Astrocyte (in vitro differentiated cells and primary cell): ENCODE measurements around the gene DNAJC10. TPM values are rescaled to one million over a fixed set of nuclear protein-coding genes. Genes with fewer than 3 reads are reported as not detected.
A peak's percentile ranks its signal among the peaks of the same experiment; 100 is the strongest.

Experiments used
- DNase-seq: peaks from one replicate; pipeline ENCODE4 v3.0.0-alpha.2; 2010; ENCODE audit warnings: low read depth
- FAIRE-seq: peaks from 2 replicates; lab custom pipeline; 2011; peaks lifted over from hg19 to GRCh38; lab: Jason Lieb, UNC
- H2AFZ ChIP-seq: 2 replicates; pipeline ENCODE4 v1.6.0; 2012; ENCODE audit warnings: low read depth, low read length, inconsistent platforms
- H3K27ac ChIP-seq: 2 replicates; pipeline ENCODE4 v1.5.1; 2011; ENCODE audit warnings: low read depth, low read length, inconsistent platforms
- H3K27me3 ChIP-seq: 2 replicates; pipeline ENCODE4 v1.6.0; 2011; ENCODE audit warnings: low read length, inconsistent platforms; ENCODE audit not compliant: insufficient read depth
- H3K36me3 ChIP-seq: 2 replicates; pipeline ENCODE4 v1.5.1; 2011; ENCODE audit warnings: low read length, inconsistent platforms; ENCODE audit not compliant: insufficient read depth
- H3K4me1 ChIP-seq: 2 replicates; pipeline ENCODE4 v1.5.1; 2011; ENCODE audit warnings: low read length, inconsistent platforms; ENCODE audit not compliant: insufficient read depth
- H3K4me2 ChIP-seq: 2 replicates; pipeline ENCODE4 v1.6.0; 2012; ENCODE audit warnings: low read length, inconsistent platforms
- H3K4me3 ChIP-seq: 2 replicates; pipeline ENCODE4 v1.5.1; 2011; ENCODE audit warnings: low read depth, mild to moderate bottlenecking, low read length, inconsistent platforms; ENCODE audit not compliant: insufficient read depth
- H3K79me2 ChIP-seq: 2 replicates; pipeline ENCODE4 v1.6.0; 2012; ENCODE audit warnings: mild to moderate bottlenecking, low read length, inconsistent platforms; ENCODE audit not compliant: insufficient read depth
- H3K9ac ChIP-seq: 2 replicates; pipeline ENCODE4 v1.6.0; 2012; ENCODE audit warnings: mild to moderate bottlenecking, low read length, inconsistent platforms
- H3K9me3 ChIP-seq: 2 replicates; pipeline ENCODE4 v1.5.1; 2012; ENCODE audit warnings: low read depth, mild to moderate bottlenecking, low read length, inconsistent platforms; ENCODE audit not compliant: insufficient read depth
- H4K20me1 ChIP-seq: 2 replicates; pipeline ENCODE4 v1.6.0; 2012; ENCODE audit warnings: low read length, inconsistent platforms; ENCODE audit not compliant: insufficient read depth
- H3K27ac Mint-ChIP-seq: one replicate; pipeline ENCODE4 v1.8.0; 2021; ENCODE audit warnings: mild to moderate bottlenecking, mixed read lengths; ENCODE audit not compliant: unreplicated experiment
- H3K27me3 Mint-ChIP-seq: one replicate; pipeline ENCODE4 v1.8.0; 2021; ENCODE audit warnings: low read depth, mixed read lengths; ENCODE audit not compliant: unreplicated experiment
- H3K36me3 Mint-ChIP-seq: one replicate; pipeline ENCODE4 v1.8.0; 2021; ENCODE audit warnings: low read depth, mixed read lengths; ENCODE audit not compliant: unreplicated experiment
- H3K4me1 Mint-ChIP-seq: one replicate; pipeline ENCODE4 v1.8.0; 2021; ENCODE audit warnings: low read depth, mixed read lengths; ENCODE audit not compliant: unreplicated experiment
- H3K4me3 Mint-ChIP-seq: one replicate; pipeline ENCODE4 v1.8.0; 2021; ENCODE audit warnings: mild to moderate bottlenecking, moderate library complexity, mixed read lengths; ENCODE audit not compliant: unreplicated experiment
- H3K9me3 Mint-ChIP-seq: one replicate; pipeline ENCODE4 v1.8.0; 2021; ENCODE audit warnings: mild to moderate bottlenecking, mixed read lengths; ENCODE audit not compliant: unreplicated experiment
- CTCF ChIP-seq: IDR thresholded peaks from 2 replicates; pipeline ENCODE4 v1.5.1; 2011; ENCODE audit warnings: low read depth, mild to moderate bottlenecking, inconsistent platforms, low read length, moderate library complexity; ENCODE audit not compliant: insufficient read depth
- EZH2 ChIP-seq: IDR thresholded peaks from 2 replicates; pipeline ENCODE4 v1.6.1; 2012; ENCODE audit warnings: mild to moderate bottlenecking, low read length, inconsistent platforms; ENCODE audit not compliant: insufficient read depth
- total RNA-seq: library from RNA; stranded (reverse); gene quantifications from 2 replicates; pipeline ENCODE4 v1.2.1, GENCODE V29; 2021

The DNAJC10 gene
- total RNA-seq, 1 donor from 2014 or later: 169 TPM

DNA sequence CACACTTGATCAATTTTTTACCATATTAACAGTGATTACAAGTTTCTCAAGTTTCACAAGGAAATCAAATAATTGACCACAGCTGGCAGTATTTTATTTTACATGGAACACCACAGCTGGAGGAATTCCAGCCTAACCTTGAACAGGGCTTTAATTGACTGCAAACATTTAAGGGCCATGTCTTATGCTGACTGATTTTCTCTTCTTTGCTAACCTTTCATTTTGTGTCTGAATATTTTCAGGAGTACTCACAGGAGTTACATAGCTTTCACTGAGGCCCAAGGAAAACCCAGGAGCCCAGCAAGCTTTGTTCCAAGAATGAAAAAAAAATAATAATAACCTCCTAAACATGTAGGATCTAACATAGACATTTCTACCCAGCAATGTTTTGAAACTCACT is 100.8 kb downstream of the DNAJC10 start:
- H3K27me3 ChIP-seq: no peaks in the 10 kb centered on the region
- Mint-ChIP-seq H3K4me1 (peaks cover 20% of the 10 kb centered on the region), H3K4me3 (no peak overlapping the region), H3K9me3 (peaks cover 2% of the 10 kb centered on the region), H3K27me3 (peaks cover 2% of the 10 kb centered on the region), H3K36me3 (no peaks in the 10 kb centered on the region), H3K27ac (peak overlapping the region; percentile 92)
- no peaks in the 10 kb centered on the region for H3K9me3 ChIP-seq
- H3K79me2 ChIP-seq: no peaks in the 10 kb centered on the region
- DNase-seq (peak; percentile 10), FAIRE-seq (no peak)
- H3K36me3 ChIP-seq: no peaks in the 10 kb centered on the region
- no peak overlapping the region for H2AFZ ChIP-seq
- H3K9ac ChIP-seq: no peak overlapping the region
- H3K4me2 ChIP-seq: no peak overlapping the region
- H3K4me3 ChIP-seq: no peak overlapping the region
- H4K20me1 ChIP-seq: no peaks in the 10 kb centered on the region
- TF ChIP-seq EZH2: no peak
- no peak for TF ChIP-seq CTCF
- H3K27ac ChIP-seq: no peak overlapping the region
- no peaks in the 10 kb centered on the region for H3K4me1 ChIP-seq

DNA sequence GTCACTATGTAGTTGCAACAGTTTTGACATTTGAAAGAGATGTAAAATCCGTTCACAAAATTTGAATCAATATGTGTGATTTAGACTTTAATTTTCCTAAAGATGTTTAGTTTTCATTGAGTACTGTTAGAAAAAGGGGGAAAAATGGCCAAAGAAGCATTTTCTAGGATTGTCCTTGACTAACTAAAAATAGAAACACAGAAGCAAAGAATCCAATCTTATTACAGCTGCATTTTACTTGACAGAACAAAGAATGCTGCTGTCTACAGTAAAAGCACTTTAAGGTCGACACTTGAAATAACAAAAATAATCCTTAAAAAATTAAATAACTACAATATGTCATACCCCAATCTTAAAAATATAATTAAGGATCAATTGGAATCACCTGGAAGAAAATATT is 101.5 kb downstream of the DNAJC10 start:
- no peak for FAIRE-seq
- H3K27ac Mint-ChIP-seq: peak overlapping the region; percentile 92
- H3K4me2 ChIP-seq: no peak overlapping the region
- H3K9ac ChIP-seq: no peak overlapping the region
- H3K4me3 ChIP-seq: no peak overlapping the region
- no peaks in the 10 kb centered on the region for H3K9me3 ChIP-seq
- H2AFZ ChIP-seq: no peak overlapping the region
- peaks cover 2% of the 10 kb centered on the region for H3K9me3 Mint-ChIP-seq
- no peaks in the 10 kb centered on the region for H3K27me3 ChIP-seq
- no peaks in the 10 kb centered on the region for H3K4me1 ChIP-seq
- H3K79me2 ChIP-seq: no peaks in the 10 kb centered on the region
- H3K36me3 ChIP-seq: no peaks in the 10 kb centered on the region
- TF ChIP-seq CTCF (no peak), EZH2 (no peak)
- H3K27me3 Mint-ChIP-seq: peaks cover 2% of the 10 kb centered on the region
- H3K4me3 Mint-ChIP-seq: no peak overlapping the region
- H3K36me3 Mint-ChIP-seq: no peaks in the 10 kb centered on the region
- peaks cover 20% of the 10 kb centered on the region for H3K4me1 Mint-ChIP-seq
- DNase-seq: no peak
- no peak overlapping the region for H3K27ac ChIP-seq
- no peaks in the 10 kb centered on the region for H4K20me1 ChIP-seq

DNA sequence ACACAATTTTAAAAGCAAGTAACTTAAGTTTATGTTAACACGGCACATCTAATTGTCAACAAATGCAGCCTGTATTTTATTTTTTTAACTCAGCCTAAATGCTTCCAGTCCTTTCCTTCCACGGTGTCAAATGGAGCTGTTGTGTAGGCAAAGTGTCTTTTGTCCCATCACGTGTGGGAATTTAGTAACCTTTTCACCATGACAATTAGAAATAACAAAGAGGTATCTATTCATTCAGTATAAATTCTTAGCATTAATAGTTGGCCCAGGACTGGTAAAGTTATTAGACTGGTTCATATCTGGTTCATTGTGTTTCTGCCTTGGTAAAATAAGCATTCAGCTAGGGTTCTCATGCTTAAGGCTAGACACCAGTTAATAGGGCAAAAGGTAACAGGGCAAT is 102.4 kb downstream of the DNAJC10 start:
- Histone ChIP-seq H3K79me2 (no peaks in the 10 kb centered on the region), H4K20me1 (no peaks in the 10 kb centered on the region), H3K4me3 (no peak overlapping the region), H3K36me3 (no peaks in the 10 kb centered on the region), H3K4me1 (no peaks in the 10 kb centered on the region), H3K4me2 (no peak overlapping the region), H2AFZ (no peak overlapping the region), H3K27me3 (no peaks in the 10 kb centered on the region), H3K27ac (no peak overlapping the region), H3K9ac (no peak overlapping the region), H3K9me3 (no peaks in the 10 kb centered on the region)
- no peak overlapping the region for H3K4me3 Mint-ChIP-seq
- H3K27ac Mint-ChIP-seq: no peak overlapping the region
- DNase-seq: no peak
- peaks cover 2% of the 10 kb centered on the region for H3K27me3 Mint-ChIP-seq
- no peak for TF ChIP-seq CTCF
- TF ChIP-seq EZH2: no peak
- H3K9me3 Mint-ChIP-seq: peaks cover 2% of the 10 kb centered on the region
- H3K36me3 Mint-ChIP-seq: no peaks in the 10 kb centered on the region
- FAIRE-seq: no peak
- peaks cover 20% of the 10 kb centered on the region for H3K4me1 Mint-ChIP-seq
